ENCODE results near the gene PLPPR5.

The PLPPR5 gene

DNA sequence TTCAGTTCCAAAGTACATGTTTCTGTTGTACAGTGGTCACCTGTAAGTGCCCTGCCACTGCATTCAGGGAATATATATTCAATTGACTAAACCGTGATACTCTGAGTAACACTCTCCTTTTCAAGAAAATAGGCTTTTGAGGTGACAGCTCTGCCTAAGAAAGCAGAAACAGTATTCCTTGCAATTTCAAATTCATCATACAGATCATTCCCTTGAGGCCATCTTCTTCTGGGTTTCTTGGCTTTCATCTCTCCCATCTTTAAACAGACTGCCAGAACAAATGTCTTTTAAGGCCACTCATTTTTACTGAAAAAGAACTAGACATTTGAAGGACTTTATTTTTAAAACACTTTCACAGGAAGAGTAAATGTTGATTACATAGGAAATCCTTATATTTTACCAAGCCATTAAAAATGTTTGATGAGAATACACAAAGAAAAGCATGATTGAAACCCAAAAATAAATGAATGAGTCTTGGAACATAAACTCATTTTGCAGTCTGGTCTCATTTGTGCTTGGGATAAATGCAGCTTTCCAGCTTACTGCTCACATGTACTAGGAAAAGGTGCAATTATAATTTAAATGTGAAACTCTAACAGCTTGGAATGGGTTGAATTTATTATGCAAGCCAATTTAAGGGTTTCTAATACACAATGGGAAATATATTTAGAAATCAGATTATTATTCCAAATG lies 34.7 kb downstream of the PLPPR5 start:
- DNase-seq (ENCODE audit: low spot score), result no peak

DNA sequence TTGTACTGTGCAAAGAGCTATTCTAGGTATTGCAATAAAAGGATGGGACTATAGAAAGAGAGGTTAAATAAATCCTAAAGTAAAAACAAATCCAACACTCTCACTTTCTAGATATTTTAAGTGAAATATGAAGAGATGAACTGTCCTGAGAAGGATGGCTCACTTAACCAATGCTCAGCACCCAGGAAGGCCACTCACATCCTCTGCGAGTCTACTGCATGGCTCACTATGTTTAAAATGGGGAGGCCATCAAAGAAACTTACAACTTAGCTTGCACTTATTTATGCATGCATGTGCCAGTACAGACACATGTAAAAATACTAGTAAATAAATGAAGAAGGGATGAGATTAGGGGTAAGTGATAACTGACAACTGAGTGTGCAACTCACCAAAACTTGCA lies 37.5 kb downstream of the PLPPR5 start:
- no peak for DNase-seq (ENCODE audit: low spot score)

DNA sequence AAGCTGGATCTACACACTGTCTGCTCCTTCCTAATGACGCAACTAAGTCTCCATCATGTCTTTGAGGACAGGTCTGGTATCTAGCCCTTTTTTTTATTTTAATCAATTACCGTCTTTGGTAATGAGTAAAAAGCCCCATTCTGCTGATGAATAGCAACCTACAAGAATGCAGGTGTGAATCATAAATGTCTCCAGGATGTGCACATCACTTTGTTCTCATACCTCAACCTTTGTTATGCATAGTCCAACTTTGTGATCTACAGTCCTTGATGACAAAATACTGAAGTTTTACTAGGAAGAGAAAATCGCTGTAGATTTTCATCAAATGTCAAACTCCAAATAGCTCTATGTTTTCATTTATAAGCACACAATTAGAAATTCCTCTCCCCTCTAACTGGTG lies 39.3 kb downstream of the PLPPR5 start:
- no peak for DNase-seq (ENCODE audit: low spot score)

DNA sequence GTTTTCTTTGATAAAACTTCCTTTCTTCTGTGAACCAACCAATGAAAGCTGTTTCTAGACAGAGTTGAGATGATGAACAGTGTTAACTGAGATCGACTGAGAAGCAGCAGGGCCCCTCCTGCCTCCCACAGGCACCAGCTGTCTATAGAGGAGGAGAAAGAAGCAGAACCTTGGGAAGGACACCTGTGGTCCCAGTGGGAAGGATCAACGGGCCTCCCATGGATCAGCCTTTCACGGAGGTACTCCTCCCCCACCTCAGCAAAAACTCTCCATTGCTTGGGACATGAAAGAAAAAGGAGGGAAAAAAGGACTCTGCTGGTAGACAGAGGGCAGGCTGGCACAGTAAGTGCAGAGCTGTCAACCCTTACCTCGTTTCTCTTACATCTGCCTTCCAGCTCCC lies 40.5 kb downstream of the PLPPR5 start:
- no peak for DNase-seq (ENCODE audit: low spot score)

DNA sequence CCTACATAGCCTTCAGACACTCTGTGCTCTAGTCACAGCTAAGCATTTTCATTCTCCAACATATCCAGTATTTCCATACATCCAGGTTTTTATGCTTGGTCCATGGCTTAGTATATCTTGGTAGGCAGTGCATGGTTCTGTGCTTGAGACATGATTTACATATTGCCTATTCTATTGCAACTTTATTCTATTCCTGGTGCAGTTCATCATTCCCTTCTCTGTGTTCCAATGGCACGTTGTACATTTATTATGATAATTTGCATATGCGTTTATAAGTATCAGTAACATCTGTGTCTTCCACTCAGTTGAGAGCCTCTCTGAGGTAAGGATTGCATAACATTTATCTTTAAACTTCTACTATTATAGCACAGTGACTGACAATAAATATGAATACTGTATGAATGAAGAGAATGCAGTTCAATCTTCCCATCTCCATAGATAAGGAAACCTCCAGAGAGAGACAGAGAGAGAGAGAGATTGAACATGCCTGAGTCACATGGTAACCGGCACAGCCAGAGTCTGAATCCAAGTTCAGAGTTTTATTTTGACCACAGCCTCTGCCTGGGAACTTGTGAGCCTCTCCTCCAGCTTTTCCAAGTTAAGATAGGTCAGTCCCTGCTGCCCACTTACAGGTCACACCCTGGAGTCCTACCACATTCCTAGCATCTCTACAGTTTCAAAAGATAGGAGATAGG lies 41.5 kb downstream of the PLPPR5 start:
- peak; percentile 36 for DNase-seq (ENCODE audit: low spot score)

DNA sequence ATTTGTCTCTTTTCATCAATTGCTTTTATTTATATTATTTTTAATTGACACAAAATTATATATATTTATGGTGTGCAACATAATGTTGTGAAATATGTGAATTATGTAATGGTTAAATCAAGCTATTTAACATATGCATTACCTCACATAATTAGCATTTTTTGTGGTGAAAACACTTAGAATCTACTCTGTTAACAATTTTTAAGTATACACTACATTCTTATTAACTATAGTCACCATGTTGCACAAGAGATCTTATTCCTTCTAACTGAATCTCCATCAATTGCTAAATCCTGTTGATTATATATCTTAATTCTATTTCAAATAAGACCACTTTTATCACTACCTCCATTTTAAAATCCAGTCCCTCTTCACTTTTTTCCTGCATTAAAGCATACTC lies 42.5 kb downstream of the PLPPR5 start:
- peak; percentile 21 for DNase-seq (ENCODE audit: low spot score)

DNA sequence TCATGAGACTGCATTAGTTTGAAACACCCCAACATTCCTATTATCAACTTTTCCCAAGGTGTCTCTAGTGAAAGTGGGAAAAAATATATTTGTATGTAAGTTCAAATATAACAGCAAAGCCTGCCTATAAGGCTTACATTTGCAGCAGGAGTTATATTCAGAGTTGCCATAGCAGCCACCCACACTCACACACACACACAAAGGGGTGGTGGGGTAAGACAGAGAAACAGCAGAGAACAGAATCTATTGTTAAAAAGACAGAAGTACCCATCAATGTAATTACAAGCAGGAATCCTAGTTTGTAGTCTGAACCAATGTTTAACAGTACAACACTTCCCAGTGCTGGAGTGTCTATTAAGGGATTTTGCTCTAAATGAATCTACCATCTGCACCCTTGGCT lies 55.0 kb downstream of the PLPPR5 start:
- no peak for DNase-seq (ENCODE audit: low spot score)

DNA sequence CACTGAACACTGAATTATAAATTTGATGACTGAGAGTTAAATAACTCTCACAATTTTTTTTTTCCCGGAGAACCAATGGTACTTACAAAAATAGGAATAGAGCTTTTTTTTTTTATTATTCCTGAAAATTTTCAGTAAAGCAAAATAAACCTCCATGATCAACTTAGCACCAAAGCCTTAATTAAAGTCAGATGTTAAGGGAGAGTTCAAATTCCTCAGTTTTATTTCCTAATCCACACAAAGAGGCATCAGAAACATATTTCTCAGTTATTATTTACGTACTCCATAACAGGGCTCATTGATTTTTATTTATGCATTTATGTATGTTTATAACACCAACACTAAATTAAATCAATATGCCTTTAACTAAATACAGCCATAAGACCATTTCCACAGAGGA lies 55.5 kb downstream of the PLPPR5 start:
- DNase-seq (ENCODE audit: low spot score), result no peak

DNA sequence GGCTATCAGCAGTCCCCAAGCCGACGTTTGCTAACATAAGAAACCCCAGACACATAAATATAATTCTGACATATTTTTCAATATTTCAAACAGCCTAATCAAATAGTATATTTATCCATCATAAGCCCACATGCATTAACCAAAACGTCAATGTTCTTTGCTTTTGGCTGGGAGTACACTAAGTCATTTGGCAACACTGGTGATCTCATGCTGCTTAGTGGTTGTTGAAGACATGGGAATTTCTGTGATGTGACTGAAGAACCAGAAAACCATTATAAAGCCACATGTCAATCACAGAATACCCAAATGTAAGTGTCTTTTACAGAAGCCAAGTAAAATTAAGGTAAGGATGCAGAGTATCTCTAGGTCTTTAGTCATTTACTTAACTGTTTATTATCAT lies 57.6 kb downstream of the PLPPR5 start:
- DNase-seq (ENCODE audit: low spot score), result no peak

DNA sequence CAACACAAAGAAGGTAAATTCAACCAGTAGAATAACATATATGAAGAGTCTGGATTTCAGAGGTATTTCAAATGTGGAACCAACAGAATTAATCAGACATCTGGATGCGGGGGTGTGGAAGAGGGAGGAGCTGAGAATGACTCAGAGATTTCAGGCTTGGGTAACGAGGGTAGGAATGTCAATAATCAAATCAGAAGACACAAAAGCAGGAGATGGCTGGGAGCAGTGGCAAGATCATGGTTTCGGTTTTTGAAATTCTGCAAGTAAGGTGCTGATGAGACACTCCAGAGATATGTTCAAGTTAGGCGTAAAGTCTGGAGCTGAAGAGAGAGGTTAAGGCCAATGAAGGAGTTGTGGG lies 64.0 kb downstream of the PLPPR5 start:
- DNase-seq (ENCODE audit: low spot score), result peak; percentile 81

DNA sequence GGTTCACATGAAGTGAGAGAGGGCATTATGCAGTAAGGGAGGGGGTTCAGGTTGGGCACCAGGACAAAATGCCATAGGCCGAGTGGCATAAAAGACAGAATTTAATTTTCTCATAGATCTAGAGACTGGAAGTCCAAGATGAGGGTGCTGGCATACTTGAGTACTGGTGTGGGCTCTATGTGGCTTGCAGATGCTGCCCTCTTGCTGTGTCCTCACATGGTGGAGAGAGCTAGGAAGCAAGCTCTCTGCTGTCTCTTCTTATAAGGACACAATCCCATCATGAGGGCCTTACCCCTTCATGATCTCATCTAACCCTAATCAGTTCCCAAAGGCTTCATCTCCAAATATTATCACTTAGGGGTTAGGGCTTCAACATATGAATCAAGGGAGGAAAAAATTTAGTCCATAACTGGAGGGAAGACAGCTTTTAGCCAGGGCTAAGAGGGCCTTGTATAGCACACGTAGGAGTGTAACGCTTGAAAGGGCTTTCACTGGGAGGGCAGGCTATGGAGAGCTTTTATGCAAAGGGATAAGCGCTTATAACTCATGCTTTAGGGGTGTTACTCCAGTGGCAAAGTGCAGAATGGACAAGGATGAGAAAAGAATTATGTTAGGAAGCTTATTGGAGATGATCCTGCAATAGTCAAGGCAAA lies 64.5 kb downstream of the PLPPR5 start:
- DNase-seq (ENCODE audit: low spot score), result no peak

DNA sequence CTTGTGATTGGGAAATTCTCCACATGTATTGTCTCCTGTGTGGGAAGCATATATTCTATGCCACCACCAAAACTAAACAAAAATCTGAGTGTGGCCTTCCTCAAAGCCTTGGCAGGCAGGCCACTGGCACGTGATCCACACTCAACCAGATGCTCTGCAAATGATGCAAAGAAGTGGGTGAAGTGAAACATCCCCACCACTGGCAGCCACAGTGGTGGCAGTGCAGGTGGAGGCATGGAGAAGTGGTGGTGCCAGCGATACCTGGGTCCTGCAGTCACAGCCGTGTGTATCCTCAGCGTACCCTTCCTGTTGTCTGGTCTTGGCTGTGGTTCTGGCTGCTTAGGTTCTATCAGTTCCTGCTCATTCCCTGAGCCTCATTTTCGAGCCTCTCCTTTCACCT lies 65.2 kb downstream of the PLPPR5 start:
- DNase-seq (ENCODE audit: low spot score), result no peak

DNA sequence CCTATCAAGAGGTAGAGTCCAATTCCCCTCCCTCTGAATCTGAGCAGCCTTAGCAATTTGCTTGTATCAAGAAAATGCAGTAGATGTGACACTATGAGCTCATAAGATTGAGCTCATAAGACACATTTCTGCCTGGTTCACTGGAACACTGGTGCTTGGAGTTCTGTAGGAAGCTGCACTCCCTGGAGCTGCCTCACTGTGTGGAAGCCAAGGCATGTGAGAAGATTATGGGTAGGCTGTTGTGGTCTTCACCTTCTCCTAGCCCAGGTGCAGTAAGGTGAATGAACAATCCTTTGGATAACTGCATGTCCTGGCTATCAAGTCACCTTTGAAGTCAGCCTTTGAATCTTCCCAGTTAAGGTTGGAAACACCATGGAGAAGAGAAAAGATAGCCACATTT lies 67.3 kb downstream of the PLPPR5 start:
- DNase-seq (ENCODE audit: low spot score), result no peak

DNA sequence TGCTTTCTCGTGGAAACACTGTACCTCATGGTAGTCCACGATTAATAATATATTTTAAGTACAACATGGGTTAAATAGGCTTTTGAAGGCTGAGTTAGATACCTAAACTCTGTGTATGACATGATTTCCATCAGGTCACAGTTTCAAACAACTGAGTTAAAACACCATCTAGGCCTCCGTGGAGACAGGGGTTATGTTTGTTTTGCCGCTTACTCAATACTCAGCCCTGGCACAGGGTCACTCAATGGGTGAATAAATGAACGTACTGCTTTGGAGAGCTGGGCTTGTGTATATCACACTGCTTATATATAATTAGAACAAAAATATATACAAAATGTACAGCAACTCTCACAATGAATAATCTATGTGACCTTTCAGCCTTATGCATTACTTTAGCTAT lies 72.5 kb downstream of the PLPPR5 start:
- no peak for DNase-seq (ENCODE audit: low spot score)

DNA sequence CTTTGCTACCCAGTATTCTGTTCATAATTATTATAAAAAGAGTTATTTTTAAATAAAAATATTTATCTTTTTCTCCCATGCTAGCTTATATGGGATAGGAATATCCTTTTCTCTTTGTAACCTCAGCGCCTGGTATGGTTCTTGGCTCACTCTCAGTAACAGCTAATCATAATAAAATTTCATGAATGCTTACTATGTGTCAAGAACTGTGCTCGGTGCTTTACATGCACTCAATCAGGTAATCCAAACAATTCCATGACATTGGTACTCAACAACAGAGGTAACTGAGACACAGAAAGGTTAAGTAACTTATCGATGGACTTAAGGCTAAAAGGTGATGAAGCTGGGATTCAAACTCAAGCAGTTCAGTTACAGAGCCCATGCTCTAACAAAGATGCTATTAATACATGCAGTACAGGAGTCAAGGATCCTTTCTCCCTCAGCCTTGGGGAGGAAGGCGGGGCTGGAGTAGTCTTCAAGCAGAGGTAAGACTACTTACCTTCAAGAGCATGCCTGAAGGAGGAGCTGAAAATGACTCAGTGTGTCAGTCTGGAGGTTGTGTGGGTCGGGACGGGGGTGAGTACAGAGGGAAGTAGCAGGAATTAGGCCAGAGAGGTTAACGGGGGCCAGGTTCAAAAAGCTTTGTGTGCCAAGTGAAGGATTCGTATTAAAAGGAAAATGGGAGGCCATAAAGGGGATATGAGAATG lies 73.4 kb downstream of the PLPPR5 start:
- no peak for DNase-seq (ENCODE audit: low spot score)

DNA sequence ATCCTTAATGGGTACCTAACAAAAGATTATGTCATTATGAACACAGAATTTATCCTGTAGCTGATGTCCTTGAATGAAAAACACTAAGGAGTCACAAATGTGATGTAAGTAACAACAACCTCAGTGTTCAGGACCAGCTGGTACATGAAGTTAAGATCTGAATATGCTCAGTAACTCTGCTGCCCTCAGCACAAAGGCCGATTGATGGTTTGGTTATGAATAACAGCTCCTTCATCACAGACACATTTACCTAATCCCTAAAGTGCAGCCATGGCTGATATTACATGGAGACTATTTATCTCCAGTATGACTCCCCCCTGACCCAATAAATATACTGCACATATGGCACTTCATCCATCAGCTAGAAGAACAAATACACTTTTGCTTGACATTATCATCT lies 75.2 kb downstream of the PLPPR5 start:
- DNase-seq (ENCODE audit: low spot score), result no peak

DNA sequence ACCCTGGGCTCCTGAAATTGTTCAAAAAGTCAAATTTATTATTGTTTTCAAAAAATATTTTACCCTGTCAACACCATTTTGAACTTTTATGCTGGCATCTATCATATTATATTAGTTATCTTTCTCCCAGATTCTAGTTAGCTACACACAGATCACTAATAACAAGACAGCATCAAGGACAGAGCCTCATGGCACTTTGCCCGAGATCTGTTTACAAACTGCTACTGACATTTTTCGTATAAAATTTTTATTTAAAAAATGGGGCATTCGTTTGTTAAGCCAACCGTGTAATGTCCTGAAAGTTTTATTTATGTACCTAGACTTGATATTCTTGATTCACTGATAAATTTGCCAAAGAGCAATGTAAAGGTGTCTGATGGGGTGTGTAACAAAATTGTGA lies 78.1 kb downstream of the PLPPR5 start:
- DNase-seq (ENCODE audit: low spot score), result no peak

DNA sequence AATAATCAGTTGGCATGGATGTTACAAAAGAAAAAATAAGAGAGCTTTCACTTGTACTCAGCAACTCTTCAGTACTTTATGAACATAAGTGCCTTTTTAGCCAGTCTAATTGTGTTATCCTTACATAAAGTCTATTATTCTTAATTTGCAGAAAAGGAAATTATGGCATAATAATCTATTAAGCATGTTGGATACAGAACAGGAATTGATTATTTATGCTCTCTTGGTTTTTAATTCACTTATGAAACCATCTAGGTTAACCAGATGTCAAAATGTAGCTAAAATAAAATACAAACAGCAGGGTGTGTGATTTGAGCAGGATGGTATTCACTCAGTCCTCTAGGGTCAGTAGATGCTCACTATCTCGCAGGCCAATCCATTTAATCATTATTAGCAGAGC lies 79.7 kb downstream of the PLPPR5 start:
- DNase-seq (ENCODE audit: low spot score), result no peak

DNA sequence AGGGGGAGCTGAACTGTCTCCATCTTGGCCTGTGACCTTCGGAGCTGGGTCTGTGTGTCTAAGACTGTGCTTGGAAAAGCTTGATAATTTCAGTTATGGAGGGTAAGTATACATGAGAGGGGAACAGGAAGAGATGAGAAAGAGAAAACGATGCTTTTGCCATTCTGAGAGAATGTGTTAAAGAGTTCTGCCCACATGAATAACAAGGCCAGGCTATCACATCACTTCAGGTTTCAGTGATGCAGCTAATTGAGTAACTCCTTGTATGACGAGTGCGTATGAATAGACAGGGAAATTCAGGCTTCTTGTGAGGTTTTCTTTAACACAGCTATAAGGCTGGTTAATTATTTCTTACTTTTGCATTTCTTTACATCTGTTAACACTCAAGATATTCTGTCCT lies 81.0 kb downstream of the PLPPR5 start:
- DNase-seq (ENCODE audit: low spot score), result no peak

DNA sequence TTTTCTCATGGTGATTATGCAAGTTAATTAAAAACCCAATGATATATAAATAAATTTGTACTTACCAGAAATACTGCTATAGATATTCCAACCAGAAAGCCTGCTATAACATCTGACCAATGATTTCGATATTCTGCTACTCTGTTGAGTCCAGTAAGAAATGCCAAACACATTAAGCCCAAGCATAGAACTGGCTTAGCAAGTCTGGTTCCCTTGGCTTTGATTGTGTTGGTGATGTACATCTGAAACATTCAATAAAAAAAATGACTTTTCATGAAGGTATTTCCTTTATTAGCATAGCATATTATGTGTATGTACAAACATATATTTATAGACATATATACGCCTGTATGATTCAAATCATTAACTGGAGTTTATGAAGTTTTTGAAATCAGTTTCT lies 82.8 kb downstream of the PLPPR5 start:
- no peak for DNase-seq (ENCODE audit: low spot score)

DNA sequence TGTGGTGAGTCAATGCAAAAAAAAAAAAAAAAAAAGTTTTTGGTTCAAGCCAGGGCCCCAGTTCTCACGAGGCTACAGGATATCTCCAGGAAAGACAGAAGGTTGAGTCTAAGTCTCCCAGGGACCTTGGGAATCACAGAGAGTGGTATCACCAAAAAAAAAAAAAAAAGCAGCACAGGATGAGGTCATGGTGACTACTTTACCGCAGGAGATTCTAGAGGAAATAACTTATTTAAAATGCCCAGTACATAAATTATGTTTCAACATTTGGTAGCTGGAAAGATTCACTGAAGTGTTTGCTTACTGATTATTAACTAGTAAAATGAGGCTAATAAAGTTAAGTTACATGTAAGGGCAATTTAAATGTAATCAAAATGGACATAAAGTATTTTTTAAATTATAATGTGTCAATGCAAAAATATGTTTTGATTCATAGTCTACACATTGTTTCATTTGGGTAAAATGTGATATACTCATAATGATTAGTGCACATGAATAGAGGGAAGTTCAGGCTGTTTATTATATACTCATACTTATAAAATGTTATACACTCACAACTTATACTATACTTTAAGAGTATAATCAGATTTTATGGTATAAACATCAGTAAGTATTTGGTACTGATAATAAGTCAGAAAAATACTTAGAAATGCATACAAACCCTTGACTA lies 84.1 kb downstream of the PLPPR5 start:
- DNase-seq (ENCODE audit: low spot score), result peak; percentile 71

DNA sequence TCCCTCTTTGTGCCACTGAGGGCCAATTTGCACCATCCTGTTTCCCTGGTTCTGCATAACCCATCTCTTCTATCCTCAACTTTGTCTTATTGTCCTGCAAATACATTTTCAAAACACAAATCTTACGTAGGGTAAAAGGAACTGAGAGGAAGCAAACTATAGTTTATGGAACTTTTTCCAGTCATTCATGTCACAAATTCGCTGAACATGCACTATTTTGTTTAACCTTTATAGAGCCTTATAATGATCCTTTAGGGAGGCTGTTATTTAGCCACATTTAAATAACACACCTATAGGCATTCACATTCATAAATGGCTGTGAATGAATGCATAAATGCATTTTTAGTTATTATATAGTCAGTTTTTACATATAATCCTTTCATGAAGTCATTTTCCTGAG lies 85.0 kb downstream of the PLPPR5 start:
- no peak for DNase-seq (ENCODE audit: low spot score)
